Measurements from ENCODE around the gene GPRIN3.
"Not testable (repeated sequence)": the region's sequence is repeated elsewhere in the genome, so short reads cannot be mapped to it uniquely, and the experiment has no call there.

Gene GPRIN3

GRCh38 chr4:89312066-89312465 is 4.5 kb upstream of the GPRIN3 start:
- no peak for DNase-seq (ENCODE audit: low spot score)

GRCh38 chr4:89311433-89311832 is 3.8 kb upstream of the GPRIN3 start:
- DNase-seq (ENCODE audit: low spot score) = no peak

DNA sequence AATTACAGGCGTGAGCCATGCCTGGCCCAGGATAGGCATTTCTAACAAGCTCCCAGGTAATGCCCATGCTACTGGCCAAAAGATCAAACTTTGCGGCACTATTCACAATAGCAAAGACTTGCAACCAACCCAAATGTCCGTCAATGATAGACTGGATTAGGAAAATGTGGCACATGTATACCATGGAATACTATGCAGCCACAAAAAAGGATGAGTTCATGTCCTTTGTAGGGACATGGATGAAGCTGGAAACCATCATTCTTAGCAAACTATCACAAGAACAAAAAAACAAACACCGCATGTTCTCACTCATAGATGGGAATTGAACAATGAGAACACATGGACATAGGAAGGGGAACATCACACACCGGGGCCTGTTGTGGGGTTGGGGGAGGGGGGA is 1.6 kb upstream of the GPRIN3 start:
- not testable (repeated sequence) for DNase-seq (ENCODE audit: low spot score)

GRCh38 chr4:89308161-89308500 is 531 bp upstream of the GPRIN3 start:
- no peak for DNase-seq (ENCODE audit: low spot score)

GRCh38 chr4:89307178-89307445 is 488 bp downstream of the GPRIN3 start:
- no peak for DNase-seq (ENCODE audit: low spot score)

GRCh38 chr4:89306486-89307177 is 968 bp downstream of the GPRIN3 start:
- no peak for DNase-seq (ENCODE audit: low spot score)

DNA sequence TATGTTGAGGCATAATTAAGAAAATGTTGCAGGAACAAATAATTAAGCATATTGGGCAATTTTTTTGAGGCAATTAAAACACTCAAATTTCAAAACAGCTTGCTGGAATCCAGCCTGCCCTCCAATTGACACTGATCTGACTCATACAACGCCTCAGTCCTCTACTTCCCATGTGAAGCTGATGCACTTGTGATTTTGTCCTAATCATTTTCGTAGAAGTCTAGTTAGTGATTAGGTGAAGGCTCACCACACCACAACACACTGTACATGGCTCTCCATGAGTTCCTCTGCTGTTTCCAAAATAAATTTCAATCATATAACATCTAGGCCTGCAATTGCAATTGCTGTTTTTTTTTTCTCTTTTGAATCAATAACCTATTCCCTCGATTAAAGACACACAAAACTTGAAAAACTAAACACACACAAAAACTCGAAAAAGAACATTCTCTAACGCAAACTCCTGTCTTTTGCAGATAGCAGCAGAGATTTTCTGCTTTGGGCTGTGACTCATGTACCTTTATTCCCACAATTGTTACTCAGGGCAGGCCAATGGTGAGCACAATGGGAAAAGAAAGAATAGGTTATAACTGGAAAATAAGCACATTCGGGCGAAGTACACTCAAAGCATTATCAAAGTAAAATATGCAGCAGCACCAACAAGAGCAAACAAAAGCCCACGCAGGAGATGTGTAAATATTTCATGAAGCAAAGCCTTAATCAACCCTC is 1.7 kb downstream of the GPRIN3 start:
- no peak for DNase-seq (ENCODE audit: low spot score)

DNA sequence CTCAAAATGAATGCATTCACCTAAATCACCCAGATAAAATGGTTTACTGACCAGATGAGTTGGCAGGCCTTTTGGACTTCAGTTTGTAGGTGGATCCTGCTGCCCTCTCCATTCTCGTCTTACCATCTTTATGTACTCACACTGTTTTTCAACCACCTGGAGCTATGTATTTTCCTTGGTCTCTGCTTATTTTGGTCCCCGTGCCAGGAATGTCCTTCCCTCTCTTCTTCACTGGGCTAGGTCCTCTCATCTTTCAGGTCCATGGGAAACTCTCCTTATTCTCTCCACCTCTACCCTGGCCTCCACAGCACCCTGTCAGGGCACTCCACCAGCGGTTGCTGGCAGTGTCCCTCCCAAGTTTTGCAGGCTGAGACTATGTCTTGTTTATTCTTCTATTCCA is 2.6 kb downstream of the GPRIN3 start:
- DNase-seq (ENCODE audit: low spot score) = no peak

GRCh38 chr4:89303814-89304388 is 3.7 kb downstream of the GPRIN3 start:
- DNase-seq (ENCODE audit: low spot score) = no peak

GRCh38 chr4:89303177-89303576 is 4.4 kb downstream of the GPRIN3 start:
- no peak for DNase-seq (ENCODE audit: low spot score)

GRCh38 chr4:89301902-89302301 is 5.7 kb downstream of the GPRIN3 start:
- DNase-seq (ENCODE audit: low spot score) = no peak

- no peak for DNase-seq (ENCODE audit: low spot score)
Observed at GRCh38 chr4:89301003-89301402, 6.6 kb downstream of the GPRIN3 start.

DNA sequence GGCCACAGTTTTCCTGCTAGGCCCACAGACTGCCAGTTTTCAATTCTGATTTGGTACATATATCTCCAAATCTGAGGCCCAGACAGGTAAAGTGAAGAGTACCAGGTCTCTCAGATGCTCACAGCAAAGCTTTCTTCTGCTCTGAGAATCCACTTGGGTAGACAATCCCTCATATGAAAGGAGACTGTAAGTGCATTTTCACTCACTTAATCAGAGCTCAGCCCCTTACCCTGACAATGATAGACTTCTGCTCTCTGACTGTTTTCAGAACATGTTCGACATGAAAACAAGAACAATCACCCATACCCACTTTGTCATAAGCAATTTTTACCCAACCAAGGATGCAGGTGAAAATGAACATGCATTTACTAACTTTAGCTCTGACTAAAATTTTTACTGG is 7.1 kb downstream of the GPRIN3 start:
- DNase-seq (ENCODE audit: low spot score) = no peak

DNA sequence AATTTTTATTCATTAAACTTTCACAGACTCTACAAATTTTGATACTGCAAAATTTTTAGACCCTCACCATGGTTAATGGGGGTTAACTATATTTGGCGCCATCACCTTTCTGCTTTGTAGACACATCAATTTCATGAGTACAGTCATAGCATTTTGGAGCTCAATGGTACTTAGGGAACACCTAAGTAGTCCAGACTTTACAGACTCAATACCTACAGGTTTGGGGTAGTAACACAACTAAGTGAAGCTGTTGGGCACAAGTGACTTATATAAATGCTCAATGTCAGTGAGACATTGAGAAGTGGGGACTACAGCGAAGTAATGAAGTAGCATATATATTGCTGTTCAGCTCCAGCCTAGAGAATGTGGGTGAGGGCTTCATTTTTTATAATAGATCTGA is 7.5 kb downstream of the GPRIN3 start:
- DNase-seq (ENCODE audit: low spot score) = no peak

DNA sequence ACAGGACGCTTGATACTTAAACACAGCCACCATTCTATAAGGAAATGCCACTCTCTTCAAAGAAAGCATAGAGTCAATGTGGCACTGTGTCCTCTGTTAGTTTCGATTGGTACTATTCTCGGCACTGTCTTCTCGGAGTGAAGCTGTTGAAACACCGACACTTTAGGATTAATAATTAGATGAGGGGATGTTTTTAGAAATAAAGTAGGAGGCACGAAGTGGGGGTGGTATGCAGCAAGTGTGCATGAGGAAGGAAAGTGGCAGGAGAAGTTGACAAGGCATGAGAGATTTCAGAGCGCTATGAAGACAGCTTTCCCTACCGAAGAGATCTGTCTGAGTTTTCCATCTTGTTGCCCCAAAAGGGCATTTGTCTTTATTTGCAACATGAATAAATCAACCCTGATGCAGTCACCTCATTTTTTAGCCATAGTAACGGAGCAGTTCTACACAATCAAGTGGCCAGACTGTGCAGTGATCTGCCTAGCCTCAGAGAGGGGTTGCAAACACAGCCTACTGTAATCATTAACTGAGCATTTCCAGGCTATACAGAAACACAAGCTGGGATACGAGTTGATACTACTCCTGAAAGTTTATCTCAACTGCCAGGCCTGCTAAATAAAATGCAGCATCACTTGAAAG is 8.3 kb downstream of the GPRIN3 start:
- DNase-seq (ENCODE audit: low spot score) = peak; percentile 57

DNA sequence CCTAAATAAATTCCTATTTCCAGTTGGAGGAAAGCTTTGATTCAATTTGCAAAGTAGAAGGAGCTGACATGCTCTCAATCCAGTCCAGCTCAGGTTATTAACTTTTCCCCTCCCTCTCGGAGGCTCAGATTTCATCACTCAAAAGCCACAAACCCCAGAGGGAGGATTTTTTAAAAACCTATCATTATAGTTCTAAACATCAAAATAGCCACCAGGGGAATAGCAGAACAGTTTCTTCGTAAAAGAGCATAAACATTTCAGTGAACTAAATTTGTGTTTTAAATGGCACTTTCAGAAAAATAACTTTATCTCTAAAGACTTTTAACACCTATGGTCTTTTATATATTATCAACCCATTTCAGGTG is 8.8 kb downstream of the GPRIN3 start:
- peak; percentile 68 for DNase-seq (ENCODE audit: low spot score)

GRCh38 chr4:89298155-89298554 is 9.4 kb downstream of the GPRIN3 start:
- DNase-seq (ENCODE audit: low spot score) = peak; percentile 60

- DNase-seq (ENCODE audit: low spot score) = no peak
Observed at GRCh38 chr4:89296896-89297295, 10.7 kb downstream of the GPRIN3 start.

DNA sequence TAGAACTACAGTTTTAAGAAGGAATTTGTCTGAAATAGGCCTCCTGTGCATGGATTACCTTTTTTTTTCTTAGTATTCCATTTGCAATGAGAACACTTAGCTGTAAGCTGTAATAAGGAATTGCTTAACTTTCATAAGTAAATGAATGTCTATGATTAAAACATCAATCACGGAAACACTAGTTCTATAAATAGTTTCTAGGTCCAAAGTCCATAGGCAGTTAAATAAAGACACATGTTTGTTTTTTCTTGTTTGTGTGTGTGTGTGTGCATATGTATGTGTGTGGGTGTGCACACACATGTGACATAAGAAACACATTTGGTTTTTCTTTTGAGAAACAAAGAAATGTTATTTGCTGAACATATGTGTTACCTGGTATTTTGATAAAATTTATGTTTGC is 11.2 kb downstream of the GPRIN3 start:
- DNase-seq (ENCODE audit: low spot score) = no peak

GRCh38 chr4:89295415-89295927 is 12.1 kb downstream of the GPRIN3 start:
- no peak for DNase-seq (ENCODE audit: low spot score)

DNA sequence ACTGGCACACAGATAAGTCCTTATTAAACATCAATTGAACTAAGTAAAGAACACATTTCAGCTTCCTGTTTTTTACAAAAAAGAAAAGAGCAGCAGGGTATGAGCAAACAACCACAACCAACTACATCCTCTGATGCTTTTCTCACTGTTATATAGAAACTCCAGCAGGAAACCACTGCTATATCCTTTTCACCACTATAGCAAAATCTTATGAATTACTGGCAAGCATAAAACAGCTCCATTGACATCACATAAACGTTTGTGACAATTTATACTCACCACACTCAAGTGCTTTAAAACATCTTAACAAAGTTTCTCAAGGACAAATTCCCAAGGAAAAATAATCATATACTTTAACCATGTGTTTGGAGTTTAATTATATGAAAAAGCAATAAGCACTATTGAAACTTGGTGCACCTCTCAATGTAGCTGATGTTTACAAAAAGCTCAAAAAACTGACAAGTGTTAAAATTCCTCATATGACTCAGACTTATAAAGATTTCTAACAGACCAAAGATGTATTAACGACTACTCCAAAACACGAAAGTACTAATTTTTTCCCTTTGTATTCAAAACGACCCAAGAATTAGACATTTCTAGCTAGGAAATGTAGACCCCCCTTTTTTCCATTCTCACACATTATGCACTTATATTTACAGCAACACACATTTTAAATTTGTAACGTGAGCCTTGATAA is 12.9 kb downstream of the GPRIN3 start:
- peak; percentile 27 for DNase-seq (ENCODE audit: low spot score)

GRCh38 chr4:89293299-89293698 is 14.3 kb downstream of the GPRIN3 start:
- no peak for DNase-seq (ENCODE audit: low spot score)
